Glutamatergic neuron (in vitro differentiated cells): ENCODE results near the gene TIMP1. TPM values are rescaled to one million over a fixed set of nuclear protein-coding genes. Genes with fewer than 3 reads are reported as not detected.

Source experiments
- DNase-seq: peaks from one replicate; pipeline ENCODE4 v3.0.0; 2022
- H3K27ac Mint-ChIP-seq: one replicate; pipeline ENCODE4 v1.8.0; 2020; ENCODE audit warnings: mild to moderate bottlenecking, mixed read lengths, inconsistent platforms; ENCODE audit not compliant: unreplicated experiment
- H3K27me3 Mint-ChIP-seq: one replicate; pipeline ENCODE4 v1.8.0; 2020; ENCODE audit warnings: mild to moderate bottlenecking, moderate library complexity, mixed read lengths, inconsistent platforms; ENCODE audit not compliant: unreplicated experiment
- H3K36me3 Mint-ChIP-seq: one replicate; pipeline ENCODE4 v1.8.0; 2020; ENCODE audit warnings: mild to moderate bottlenecking, mixed read lengths, inconsistent platforms; ENCODE audit not compliant: unreplicated experiment
- H3K4me1 Mint-ChIP-seq: one replicate; pipeline ENCODE4 v1.8.0; 2020; ENCODE audit warnings: mild to moderate bottlenecking, low read depth, mixed read lengths, inconsistent platforms; ENCODE audit not compliant: unreplicated experiment
- H3K4me3 Mint-ChIP-seq: one replicate; pipeline ENCODE4 v1.8.0; 2020; ENCODE audit warnings: mild to moderate bottlenecking, mixed read lengths, inconsistent platforms; ENCODE audit not compliant: unreplicated experiment
- H3K9me3 Mint-ChIP-seq: one replicate; pipeline ENCODE4 v1.8.0; 2020; ENCODE audit warnings: mild to moderate bottlenecking, moderate library complexity, mixed read lengths, inconsistent platforms; ENCODE audit not compliant: unreplicated experiment
- total RNA-seq: library from RNA; stranded (reverse); fragmentation: NEBNext Ultra II Directional; extraction: Animal tissue kit (Norgen Biotek cat#: 25700); gene quantifications from one replicate; pipeline ENCODE4 v1.2.1, GENCODE V29; 2021; ENCODE audit not compliant: unreplicated experiment
- TF ChIP-seq, protein P1 (sequence below): fragments of 200-600 bp; sonication (generic); IDR thresholded peaks from one replicate; pipeline ENCODE4 v1.5.0; 2021; ENCODE audit not compliant: partially characterized antibody, unreplicated experiment

TIMP1 gene
- total RNA-seq, 1 donor from 2014 or later: 5.9 TPM

DNA sequence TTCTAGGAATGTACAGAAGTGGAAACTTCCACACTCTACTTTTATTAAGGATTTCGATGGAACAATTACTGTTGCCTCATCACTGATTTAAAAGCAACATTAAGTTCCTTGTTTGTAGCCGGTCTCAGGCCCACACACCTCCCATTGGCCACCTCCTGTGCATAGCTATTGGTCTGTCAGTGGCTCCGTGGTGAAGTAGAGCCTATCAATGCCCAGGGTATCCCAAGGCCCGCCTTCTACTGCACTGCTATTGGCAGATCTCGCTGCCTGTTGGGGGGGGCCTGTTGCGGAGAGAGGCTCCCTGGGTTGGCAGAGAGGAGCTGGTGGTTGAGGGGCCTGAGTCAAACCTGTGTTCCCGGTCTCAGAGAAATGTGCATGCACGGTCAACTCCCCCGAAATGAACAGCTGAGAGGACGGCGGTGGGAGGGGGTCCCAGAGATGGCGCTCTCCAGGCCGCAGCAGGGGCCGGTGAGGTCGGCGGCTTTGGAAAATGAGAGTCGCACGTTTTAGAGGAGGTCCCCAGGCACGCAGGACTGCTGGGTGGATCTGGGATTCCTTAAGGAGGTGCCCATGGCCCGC lies 26.1 kb upstream of the TIMP1 start:
- Mint-ChIP-seq H3K4me1 (no peaks in the 10 kb centered on the region), H3K27me3 (peaks cover 2% of the 10 kb centered on the region), H3K4me3 (peak overlapping the region; percentile 89), H3K9me3 (peaks cover 3% of the 10 kb centered on the region), H3K27ac (peak overlapping the region; percentile 80), H3K36me3 (no peaks in the 10 kb centered on the region)
- DNase-seq: peak; percentile 79
- TF ChIP-seq, protein P1, sequence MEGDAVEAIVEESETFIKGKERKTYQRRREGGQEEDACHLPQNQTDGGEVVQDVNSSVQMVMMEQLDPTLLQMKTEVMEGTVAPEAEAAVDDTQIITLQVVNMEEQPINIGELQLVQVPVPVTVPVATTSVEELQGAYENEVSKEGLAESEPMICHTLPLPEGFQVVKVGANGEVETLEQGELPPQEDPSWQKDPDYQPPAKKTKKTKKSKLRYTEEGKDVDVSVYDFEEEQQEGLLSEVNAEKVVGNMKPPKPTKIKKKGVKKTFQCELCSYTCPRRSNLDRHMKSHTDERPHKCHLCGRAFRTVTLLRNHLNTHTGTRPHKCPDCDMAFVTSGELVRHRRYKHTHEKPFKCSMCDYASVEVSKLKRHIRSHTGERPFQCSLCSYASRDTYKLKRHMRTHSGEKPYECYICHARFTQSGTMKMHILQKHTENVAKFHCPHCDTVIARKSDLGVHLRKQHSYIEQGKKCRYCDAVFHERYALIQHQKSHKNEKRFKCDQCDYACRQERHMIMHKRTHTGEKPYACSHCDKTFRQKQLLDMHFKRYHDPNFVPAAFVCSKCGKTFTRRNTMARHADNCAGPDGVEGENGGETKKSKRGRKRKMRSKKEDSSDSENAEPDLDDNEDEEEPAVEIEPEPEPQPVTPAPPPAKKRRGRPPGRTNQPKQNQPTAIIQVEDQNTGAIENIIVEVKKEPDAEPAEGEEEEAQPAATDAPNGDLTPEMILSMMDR: no peak

DNA sequence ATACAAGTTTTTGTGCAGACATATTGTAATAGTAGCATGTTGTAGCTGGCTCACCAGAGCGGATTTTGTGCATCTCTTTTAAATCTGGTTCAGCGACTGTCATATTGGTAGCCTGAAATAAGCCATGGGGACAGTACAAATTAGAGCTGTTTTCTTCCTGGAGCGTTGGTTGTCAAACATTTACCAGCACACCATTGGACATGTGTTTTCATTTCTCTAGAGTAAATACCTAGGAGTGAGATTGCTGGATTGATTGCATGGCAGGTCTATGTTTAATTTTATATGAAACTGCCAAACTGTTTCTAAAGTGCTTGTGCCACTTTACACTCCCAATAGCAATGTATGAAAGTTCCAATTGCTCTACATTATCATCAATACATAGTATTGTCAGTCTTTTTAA lies 23.8 kb upstream of the TIMP1 start:
- Mint-ChIP-seq H3K27me3 (peaks cover 5% of the 10 kb centered on the region), H3K4me3 (no peak overlapping the region), H3K4me1 (peaks cover 2% of the 10 kb centered on the region), H3K9me3 (peaks cover 3% of the 10 kb centered on the region), H3K36me3 (no peaks in the 10 kb centered on the region), H3K27ac (no peak overlapping the region)
- DNase-seq: no peak
- TF ChIP-seq, protein P1: no peak

DNA sequence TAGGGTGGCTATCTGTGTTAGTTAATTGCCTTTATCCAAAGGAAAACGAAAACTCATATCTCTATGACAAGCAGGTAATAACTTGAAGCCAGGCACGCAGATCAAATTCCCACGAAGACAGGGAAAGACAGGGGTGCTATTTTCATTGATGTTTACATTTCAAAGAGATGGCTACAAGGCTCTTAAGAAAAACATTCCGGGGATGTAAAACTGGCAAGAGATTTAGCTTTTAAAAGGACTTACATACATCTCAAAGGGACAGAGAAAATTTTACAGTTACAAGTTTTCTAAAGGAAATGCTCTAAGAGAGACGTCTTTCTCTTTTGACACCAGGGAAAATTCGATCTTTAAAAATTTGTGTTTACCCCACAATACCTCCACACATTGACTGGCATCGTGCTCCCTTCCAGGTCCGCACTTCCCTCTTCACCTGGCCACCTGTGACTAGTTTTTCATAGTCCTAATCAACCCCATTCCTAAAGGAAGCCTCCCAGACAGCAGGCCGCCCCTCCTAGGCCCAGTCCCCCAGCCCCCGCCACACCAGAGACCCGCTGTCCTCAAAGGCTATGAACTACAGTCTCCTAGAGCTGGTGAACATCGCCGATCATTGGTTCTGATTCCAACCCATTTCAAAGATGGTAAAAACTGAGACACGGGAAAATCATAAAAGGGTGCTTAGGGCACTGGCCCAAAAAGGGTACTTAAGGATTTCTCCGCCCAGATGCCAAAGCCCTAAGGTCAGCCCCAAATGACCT lies 21.9 kb upstream of the TIMP1 start:
- no peaks in the 10 kb centered on the region for H3K36me3 Mint-ChIP-seq
- H3K4me1 Mint-ChIP-seq: peaks cover 2% of the 10 kb centered on the region
- TF ChIP-seq, protein P1: no peak
- H3K27ac Mint-ChIP-seq: no peak overlapping the region
- H3K4me3 Mint-ChIP-seq: peak overlapping the region; percentile 96
- no peak for DNase-seq
- H3K9me3 Mint-ChIP-seq: peaks cover 3% of the 10 kb centered on the region
- H3K27me3 Mint-ChIP-seq: peaks cover 6% of the 10 kb centered on the region

DNA sequence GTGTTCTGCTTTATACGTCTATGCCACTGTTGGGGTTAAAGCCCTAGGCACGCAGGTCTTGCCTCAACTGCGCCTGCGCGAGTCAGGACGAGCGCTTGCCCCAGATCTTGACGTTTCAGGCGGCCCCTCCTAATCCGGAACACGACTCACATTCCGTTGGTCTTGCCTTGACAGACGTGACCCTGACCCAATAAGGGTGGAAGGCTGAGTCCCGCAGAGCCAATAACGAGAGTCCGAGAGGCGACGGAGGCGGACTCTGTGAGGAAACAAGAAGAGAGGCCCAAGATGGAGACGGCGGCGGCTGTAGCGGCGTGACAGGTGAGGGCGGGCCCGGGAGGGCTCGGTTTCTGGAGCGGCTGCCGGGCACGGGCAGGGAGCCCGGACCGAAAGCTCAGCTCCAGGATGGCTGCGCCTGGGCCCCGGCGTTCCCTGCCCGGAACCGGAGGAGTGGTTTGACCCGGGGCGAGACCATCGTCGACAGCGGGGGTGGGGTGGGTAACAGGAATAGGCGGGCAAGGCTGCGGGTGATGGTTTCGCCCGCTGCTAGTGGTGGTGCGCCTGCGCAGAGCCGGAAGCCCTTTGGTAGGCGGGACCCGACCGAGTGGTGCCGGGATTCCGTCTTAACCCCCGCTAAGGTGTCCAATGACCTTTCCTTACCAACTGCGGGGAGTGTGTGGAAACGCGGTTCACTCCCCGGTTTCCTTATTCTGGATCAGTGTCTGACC lies 21.1 kb upstream of the TIMP1 start, which contains the start of gene ARAF:
ARAF (plus strand) TSS at position 272 of the 725 bp plus-strand sequence. CDS start 1,763 bp downstream, outside the sequence.
- H3K9me3 Mint-ChIP-seq: peaks cover 3% of the 10 kb centered on the region
- H3K27ac Mint-ChIP-seq: peak within 1 kb of the TSS; percentile 84
- H3K36me3 Mint-ChIP-seq: no peaks in the 10 kb centered on the region
- peak; percentile 91 for DNase-seq
- H3K4me1 Mint-ChIP-seq: peaks cover 2% of the 10 kb centered on the region
- peak within 1 kb of the TSS; percentile 96 for H3K4me3 Mint-ChIP-seq
- peaks cover 6% of the 10 kb centered on the region for H3K27me3 Mint-ChIP-seq
- TF ChIP-seq, protein P1: no peak
